Liver (tissue), 9 donors: Measurements from ENCODE around the gene IQSEC1. TPM values are rescaled to one million over a fixed set of nuclear protein-coding genes. Genes with fewer than 3 reads are reported as not detected.

Experiments used
- DNase-seq: peaks from one replicate; pipeline ENCODE4 v3.0.0-alpha.2; 2017; ENCODE audit warnings: low spot score
- H3K27ac ChIP-seq, 2 donors: one replicate each; pipeline ENCODE4 v1.7.0; 2013; ENCODE audit warnings: inconsistent platforms in 2 of 2, low read length in 2 of 2, control low read depth in 1 of 2, low read depth in 1 of 2, mild to moderate bottlenecking in 1 of 2
- H3K27me3 ChIP-seq, 4 donors: one replicate each; pipeline versions ENCODE4 v1.6.1 to v1.7.0; 2013; ENCODE audit warnings: low read length in 3 of 4, inconsistent platforms in 1 of 4, mild to moderate bottlenecking in 1 of 4, moderate library complexity in 1 of 4; ENCODE audit not compliant: control insufficient read depth in 4 of 4, insufficient read depth in 4 of 4
- H3K36me3 ChIP-seq, 4 donors: one replicate each; pipeline versions ENCODE4 v1.6.1 to v1.7.0; 2013; ENCODE audit warnings: low read length in 3 of 4, mild to moderate bottlenecking in 3 of 4, low read depth in 1 of 4, moderate library complexity in 1 of 4; ENCODE audit not compliant: control insufficient read depth in 4 of 4, insufficient read depth in 3 of 4
- H3K4me1 ChIP-seq, 4 donors: one replicate each; pipeline versions ENCODE4 v1.6.1 to v1.7.0; 2013; ENCODE audit warnings: low read length in 3 of 4, mild to moderate bottlenecking in 3 of 4, moderate library complexity in 1 of 4; ENCODE audit not compliant: control insufficient read depth in 4 of 4, insufficient read depth in 4 of 4
- H3K4me3 ChIP-seq, 3 donors: one replicate each; pipeline versions ENCODE4 v1.6.1 to v1.7.0; 2013; ENCODE audit warnings: low read length in 3 of 3, control low read depth in 1 of 3, low read depth in 1 of 3, mild to moderate bottlenecking in 1 of 3
- H3K9ac ChIP-seq, 2 donors: one replicate each; pipeline ENCODE4 v1.7.0; 2013; ENCODE audit warnings: low read length in 2 of 2, mild to moderate bottlenecking in 2 of 2, moderate library complexity in 2 of 2, control low read depth in 1 of 2, low read depth in 1 of 2
- H3K9me3 ChIP-seq, 4 donors: one replicate each; pipeline versions ENCODE4 v1.6.1 to v1.7.0; 2013; ENCODE audit warnings: low read length in 3 of 4; ENCODE audit not compliant: control insufficient read depth in 4 of 4
- ATF3 ChIP-seq: IDR thresholded peaks from 2 replicates; pipeline ENCODE4 v1.6.1; 2016; ENCODE audit warnings: antibody characterized with exemption
- CTCF ChIP-seq: fragments of 150-350 bp; IDR thresholded peaks from 2 replicates; pipeline ENCODE4 v1.5.1; 2017; ENCODE audit warnings: improper control_type of control experiment, low read depth, low read length; ENCODE audit not compliant: missing input control
- EGR1 ChIP-seq, 2 donors: IDR thresholded peaks; 2 replicates each; pipeline ENCODE4 v1.6.1; 2016 to 2018; ENCODE audit warnings: antibody characterized with exemption in 2 of 2, low read depth in 2 of 2
- FOXA1 ChIP-seq: IDR thresholded peaks from 2 replicates; pipeline ENCODE4 v1.6.1; 2016; ENCODE audit warnings: antibody characterized with exemption
- FOXA2 ChIP-seq: IDR thresholded peaks from 2 replicates; pipeline ENCODE4 v1.6.1; 2016; ENCODE audit warnings: antibody characterized with exemption
- GABPA ChIP-seq, 2 donors: IDR thresholded peaks in 1 of 2; conservative IDR thresholded peaks in 1 of 2; 2 replicates each; pipeline ENCODE4 v1.6.1; 2016; ENCODE audit warnings: antibody characterized with exemption in 2 of 2, mild to moderate bottlenecking in 1 of 2, moderate library complexity in 1 of 2
- HNF4A ChIP-seq, 2 donors: conservative IDR thresholded peaks; 2 replicates each; pipeline ENCODE4 v1.6.1; 2016; ENCODE audit warnings: antibody characterized with exemption in 2 of 2, mild to moderate bottlenecking in 2 of 2
- HNF4G ChIP-seq: IDR thresholded peaks from 2 replicates; pipeline ENCODE4 v1.6.1; 2016; ENCODE audit warnings: antibody characterized with exemption
- JUND ChIP-seq, 2 donors: IDR thresholded peaks; 2 replicates each; pipeline ENCODE4 v1.6.1; 2016; ENCODE audit warnings: antibody characterized with exemption in 2 of 2
- MAX ChIP-seq: IDR thresholded peaks from 2 replicates; pipeline ENCODE4 v1.6.1; 2016; ENCODE audit warnings: antibody characterized with exemption
- NR2F2 ChIP-seq: IDR thresholded peaks from 2 replicates; pipeline ENCODE4 v1.6.1; 2016; ENCODE audit warnings: antibody characterized with exemption
- RAD21 ChIP-seq, 2 donors: IDR thresholded peaks; 2 replicates each; pipeline ENCODE4 v1.6.1; 2016; ENCODE audit warnings: antibody characterized with exemption in 2 of 2, mild to moderate bottlenecking in 2 of 2
- REST ChIP-seq: IDR thresholded peaks from 2 replicates; pipeline ENCODE4 v1.6.1; 2016; ENCODE audit warnings: antibody characterized with exemption, mild to moderate bottlenecking
- RXRA ChIP-seq, 2 donors: IDR thresholded peaks; 2 replicates each; pipeline ENCODE4 v1.6.1; 2017 to 2018; ENCODE audit warnings: antibody characterized with exemption in 2 of 2, mild to moderate bottlenecking in 1 of 2
- SP1 ChIP-seq: IDR thresholded peaks from 2 replicates; pipeline ENCODE4 v1.6.1; 2018; ENCODE audit warnings: antibody characterized with exemption, mild to moderate bottlenecking
- TAF1 ChIP-seq: conservative IDR thresholded peaks from 2 replicates; pipeline ENCODE4 v1.6.1; 2016; ENCODE audit warnings: antibody characterized with exemption, mild to moderate bottlenecking
- YY1 ChIP-seq: IDR thresholded peaks from 2 replicates; pipeline ENCODE4 v1.6.1; 2016; ENCODE audit warnings: antibody characterized with exemption, mild to moderate bottlenecking
- ZBTB33 ChIP-seq: IDR thresholded peaks from 2 replicates; pipeline ENCODE4 v1.6.1; 2016; ENCODE audit warnings: antibody characterized with exemption
- whole genome bisulfite sequencing: extraction: QIAGEN DNeasy Blood & Tissue Kit; methylation state at CpG from one replicate; pipeline ENCODE4 v1.1.7; 2013; 5-methylcytosine and 5-hydroxymethylcytosine counted together
- polyA plus RNA-seq, 2 donors: library from polyadenylated mRNA; stranded (reverse) in 1 of 2; unstranded in 1 of 2; fragments of 200-250 nt in 1 of 2; fragments of >200 nt in 1 of 2; fragmentation: Nextera tagmentation in 1 of 2; extraction: Ambion mirVana in 1 of 2; gene quantifications; one replicate each; pipeline versions ENCODE4 v1.2.1 to v1.2.3, GENCODE V29; 2013 to 2015
- total RNA-seq, 2 donors: library from RNA; depleted of rRNA; stranded (reverse); fragments of >200 nt; gene quantifications; one replicate each; pipeline ENCODE4 v1.2.3, GENCODE V29; 2014
- donor health status: healthy.
- donor health status: healthy.
- donor health status: healthy.
- donor health status: healthy.
- donor health status: healthy.

The IQSEC1 gene
- total and polyA plus RNA-seq, 4 donors, result 12.7 to 56.0 (median 36.2) TPM

- WGBS, result 77% methylated on average over 4 of the region's 4 CpGs
- TF ChIP-seq ATF3 (no peak), NR2F2 (no peak), CTCF (no peak), FOXA2 (no peak), SP1 (no peak), YY1 (no peak), REST (no peak), FOXA1 (no peak), HNF4A (conservative IDR thresholded peaks at IDR 0.05) (no peak), ZBTB33 (no peak), GABPA (IDR thresholded peaks at IDR 0.05 in 1 of 2, conservative IDR thresholded peaks at IDR 0.05 in 1 of 2) (no peak), HNF4G (no peak), MAX (no peak), TAF1 (no peak), RXRA (IDR thresholded peaks at IDR 0.05) (no peak), RAD21 (IDR thresholded peaks at IDR 0.05) (no peak), JUND (IDR thresholded peaks at IDR 0.05) (no peak), EGR1 (IDR thresholded peaks at IDR 0.05; ENCODE audit: low read depth in 2 of 2) (no peak)
- Histone ChIP-seq H3K4me3 (no peak overlapping the region), H3K27ac (no peak overlapping the region), H3K4me1 (peaks cover 0 to 10% (median 7%) of the 10 kb centered on the region in 4 donors), H3K9me3 (no peaks in the 10 kb centered on the region), H3K27me3 (no peaks in the 10 kb centered on the region), H3K36me3 (no peaks in the 10 kb centered on the region), H3K9ac (no peak overlapping the region)
- no peak for DNase-seq
Observed at GRCh38 chr3:12979947-12980487, 93.2 kb downstream of the IQSEC1 start.
